GM19035 (cell line): ENCODE measurements around the gene SLC13A1.
"Not testable (repeated sequence)": the region's sequence is repeated elsewhere in the genome, so short reads cannot be mapped to it uniquely, and the experiment has no call there.

Source experiments
- ATAC-seq: cut with Tn5 transposase; IDR thresholded peaks from one replicate; pipeline ENCODE4 v1.9.1; 2021; ENCODE audit not compliant: unreplicated experiment

Gene SLC13A1

DNA sequence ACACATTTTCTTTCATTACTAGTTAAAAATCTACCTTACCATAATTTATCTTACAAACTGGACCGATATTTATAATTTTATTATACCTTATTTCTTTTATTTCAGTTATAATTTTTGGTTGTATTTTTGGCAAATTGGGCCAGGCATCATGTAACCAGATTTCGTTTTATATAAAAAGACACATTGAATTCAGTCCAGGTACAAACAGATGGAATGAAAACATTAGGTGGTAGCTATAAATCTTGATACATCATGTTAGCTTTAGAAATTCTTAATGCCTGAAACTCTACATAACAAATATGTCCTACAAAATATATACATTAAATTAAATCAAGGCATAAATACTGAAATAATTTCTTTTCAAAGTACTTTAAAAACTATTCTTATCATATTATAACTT, 73.1 kb downstream of the SLC13A1 start:
- no peak for ATAC-seq

DNA sequence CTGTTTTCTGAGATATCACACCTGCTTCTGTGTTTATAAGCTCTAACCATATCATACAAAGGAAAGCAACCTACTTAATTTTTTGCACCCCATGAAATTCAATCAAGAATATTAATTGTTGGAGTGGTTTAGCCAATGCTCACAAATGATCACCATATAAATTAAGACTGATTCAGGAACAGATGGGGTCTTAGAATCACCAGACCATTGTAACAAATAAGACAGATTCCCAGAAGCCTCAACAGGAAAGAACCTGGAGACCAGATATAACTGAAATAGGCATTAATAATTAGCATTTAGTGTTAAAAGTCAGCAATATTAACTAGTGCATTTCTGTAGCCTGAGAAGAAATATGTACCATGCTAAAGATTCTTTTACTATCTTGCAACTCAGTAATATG, 73.6 kb downstream of the SLC13A1 start:
- ATAC-seq, result no peak

DNA sequence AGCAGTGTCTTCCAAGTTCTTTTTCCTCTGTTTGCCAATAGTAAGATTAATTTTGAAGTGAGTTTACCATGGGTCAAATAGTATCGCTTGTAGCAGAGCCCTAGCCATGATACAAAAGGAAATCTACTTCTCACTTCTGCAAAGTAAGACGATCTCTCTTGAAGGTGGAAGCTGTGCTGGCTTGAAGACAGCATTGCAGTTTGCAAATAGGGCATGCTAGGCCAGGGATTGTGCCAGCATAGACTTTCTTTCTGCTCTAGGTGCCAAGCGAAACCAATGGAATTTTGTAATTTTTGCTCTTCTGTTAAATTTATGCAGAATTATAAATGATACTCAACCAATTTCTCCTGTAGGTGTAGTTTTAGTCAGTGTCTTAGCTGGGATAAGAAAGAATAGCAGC, 74.5 kb downstream of the SLC13A1 start:
- no peak for ATAC-seq

DNA sequence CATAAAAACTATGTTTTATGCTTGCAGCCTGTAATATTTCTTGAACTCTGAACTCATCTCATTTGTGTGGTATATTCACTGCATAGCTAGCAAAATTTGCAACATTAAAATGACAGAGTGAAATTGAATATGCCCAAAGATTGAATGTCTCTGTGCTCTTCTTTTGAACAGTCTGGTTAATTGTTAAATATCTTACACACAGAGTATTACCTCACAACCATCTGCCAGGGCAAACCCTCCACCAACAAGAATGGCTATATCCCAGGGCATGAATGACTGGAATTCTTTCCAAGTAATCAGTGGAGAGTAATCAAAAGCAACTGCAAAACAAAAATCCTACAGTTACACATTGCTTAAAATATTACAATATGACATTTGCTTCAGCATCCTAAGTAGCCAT, 76.9 kb downstream of the SLC13A1 start:
- ATAC-seq, result no peak

DNA sequence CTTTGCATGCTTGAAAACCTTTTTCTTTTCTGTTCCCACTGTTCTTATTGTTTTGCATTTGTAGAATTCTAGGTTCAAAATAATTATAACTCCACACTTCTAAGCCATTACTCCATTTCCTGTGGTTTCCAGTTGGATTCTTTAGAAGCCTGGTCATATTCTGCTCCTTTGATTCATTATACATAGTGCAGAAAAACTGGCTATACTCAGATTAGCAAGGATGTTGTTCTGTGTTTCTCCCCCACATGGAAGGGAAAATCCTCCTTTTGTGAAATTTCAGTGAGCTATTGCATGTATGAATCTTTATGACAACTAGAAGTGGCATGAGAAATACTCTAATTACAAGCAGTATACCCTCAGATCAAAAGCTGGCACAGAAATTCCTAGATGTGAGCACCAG, 79.5 kb downstream of the SLC13A1 start:
- ATAC-seq, result no peak

DNA sequence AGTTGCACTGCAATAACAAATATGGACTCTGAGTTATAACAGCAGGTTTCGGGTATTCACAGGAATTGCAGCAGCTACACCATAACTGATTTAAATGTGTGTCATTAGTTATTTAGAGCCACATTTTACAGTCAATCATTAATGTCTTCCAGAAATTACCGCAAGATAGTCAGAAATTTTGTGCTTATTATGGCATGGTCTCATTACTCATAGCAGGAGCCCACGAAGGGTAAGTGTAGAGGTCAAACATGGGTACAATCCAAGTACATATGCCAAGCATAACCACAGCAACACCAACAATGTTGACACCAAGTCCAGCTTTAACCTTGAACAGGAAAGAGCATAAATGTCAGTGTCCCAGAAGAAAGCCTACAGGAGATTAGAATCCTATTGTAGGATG, 84.4 kb downstream of the SLC13A1 start:
- no peak for ATAC-seq

DNA sequence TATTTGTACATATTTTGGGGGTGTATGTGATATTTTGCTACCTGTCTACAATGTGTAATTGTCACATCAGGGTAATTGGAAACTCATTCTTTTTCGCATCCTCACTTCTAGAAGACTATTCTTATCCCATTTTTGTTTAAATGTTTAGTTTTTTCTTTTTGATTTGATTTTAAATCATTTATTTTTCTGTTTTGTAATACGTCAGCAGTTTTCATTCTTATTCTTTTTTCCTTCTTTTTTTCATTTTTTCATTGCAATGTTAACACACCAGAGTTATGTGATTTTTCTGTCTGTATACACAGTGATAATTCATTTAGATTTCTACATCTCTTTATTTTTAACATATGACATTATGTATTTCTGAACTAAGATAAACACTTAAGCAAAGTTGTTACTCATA, 85.5 kb downstream of the SLC13A1 start:
- no peak for ATAC-seq

DNA sequence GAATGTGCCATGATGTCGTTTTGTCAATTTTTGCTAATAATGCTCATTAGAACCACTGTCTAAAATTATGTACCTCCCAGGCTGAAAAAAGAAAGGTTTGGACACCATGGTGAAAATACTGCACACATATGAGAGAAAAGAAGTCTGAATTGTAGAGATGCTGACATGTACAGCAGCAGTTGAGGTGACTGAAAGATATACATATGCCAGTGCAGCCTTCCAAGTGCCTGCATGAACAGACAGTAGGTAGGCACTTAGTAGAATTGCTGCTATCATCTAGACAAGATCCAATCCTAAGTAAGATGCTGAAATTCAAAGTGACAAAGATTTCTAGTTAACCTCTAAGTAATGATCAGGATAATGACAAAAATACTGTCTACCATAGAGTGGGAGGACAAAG, 86.9 kb downstream of the SLC13A1 start:
- ATAC-seq, result no peak

DNA sequence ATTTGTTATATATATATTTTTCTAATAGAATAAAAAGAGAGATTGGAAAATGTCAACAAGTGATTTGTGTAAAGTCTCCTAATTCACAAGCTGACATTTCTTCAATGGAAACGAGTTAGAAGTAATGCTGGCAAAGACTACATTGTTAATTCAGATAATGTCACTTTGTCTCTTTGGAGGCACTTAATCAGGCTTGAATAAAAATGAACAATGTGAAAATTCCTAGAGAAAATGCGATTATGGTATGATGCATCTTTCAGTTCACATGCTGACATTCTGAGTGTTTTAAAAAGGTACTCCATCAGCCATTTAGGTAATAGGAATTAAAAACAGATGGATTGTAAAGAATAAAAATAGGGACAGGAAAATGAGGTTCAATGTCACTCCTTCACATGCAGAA, 100.1 kb downstream of the SLC13A1 start:
- no peak for ATAC-seq

DNA sequence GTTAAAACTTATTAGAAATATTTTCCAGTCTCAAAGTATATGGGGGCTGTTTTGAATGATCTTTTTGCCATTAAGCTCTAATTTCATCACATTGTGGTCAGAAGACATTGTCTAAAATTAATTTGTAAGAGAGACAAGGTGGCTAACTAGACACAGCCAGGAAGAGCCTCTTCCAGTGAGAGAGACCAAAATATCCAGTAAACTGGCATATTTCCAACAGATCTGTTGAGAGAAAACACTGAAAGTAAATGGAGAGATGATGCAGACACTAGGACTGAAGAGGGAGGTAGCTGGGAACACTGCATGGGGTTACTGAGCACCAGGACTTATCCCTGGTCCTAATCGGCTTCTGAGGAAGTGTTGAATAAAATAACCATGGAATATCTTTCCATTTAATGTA, 102.8 kb downstream of the SLC13A1 start:
- ATAC-seq, result no peak

DNA sequence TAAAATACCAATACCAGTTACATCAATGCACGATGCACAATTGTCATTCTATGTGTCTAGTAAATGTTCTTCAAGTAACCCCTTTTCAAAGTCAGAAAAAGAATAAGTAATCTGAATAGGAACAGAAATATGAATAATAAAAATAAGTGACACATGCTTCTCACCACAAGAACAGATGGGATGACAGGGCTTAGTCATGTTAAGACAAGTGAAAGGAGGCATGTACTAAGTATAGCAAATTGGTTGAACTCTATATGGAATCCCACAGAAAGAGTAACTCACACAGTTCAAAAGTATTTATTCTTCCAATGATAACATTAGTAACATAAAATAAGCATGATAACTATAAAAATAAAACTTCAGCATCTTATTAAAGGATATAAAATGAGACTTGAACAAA, 103.3 kb downstream of the SLC13A1 start:
- ATAC-seq, result no peak

DNA sequence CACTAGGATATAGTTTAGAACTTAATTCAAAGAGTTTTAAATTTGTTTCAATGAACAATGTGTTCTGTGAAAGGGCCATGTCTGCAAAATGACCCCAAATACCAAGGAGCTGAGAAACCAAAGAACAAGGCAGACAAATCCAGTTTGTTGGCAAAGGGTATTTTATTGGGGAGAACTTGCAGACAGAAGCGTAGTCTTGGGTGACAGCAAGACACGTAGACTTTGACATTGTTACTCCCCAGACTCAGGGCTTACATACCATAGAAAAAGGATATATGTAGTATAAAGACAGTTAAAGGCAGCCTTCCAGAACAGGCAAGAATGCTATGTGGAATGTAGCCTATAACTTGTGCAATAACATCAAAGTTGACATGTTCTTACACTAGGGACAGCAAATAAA, 109.3 kb downstream of the SLC13A1 start:
- ATAC-seq, result no peak

DNA sequence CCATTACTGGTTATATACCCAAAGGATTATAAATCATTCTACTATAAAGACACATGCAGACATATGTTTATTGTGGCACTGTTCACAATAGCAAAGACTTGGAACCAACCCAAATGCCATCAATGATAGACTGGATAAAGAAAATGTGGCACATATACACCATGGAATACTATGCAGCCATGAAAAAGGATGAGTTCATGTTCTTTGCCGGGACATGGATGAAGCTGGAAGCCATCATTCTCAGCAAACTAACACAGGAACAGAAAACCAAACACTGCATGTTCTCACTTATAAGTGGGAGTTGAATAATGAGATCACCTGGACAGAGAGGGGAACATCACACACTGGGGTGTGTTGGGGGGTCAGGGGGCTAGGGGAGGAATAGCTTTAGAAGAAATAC, 112.9 kb downstream of the SLC13A1 start:
- not testable (repeated sequence) for ATAC-seq

DNA sequence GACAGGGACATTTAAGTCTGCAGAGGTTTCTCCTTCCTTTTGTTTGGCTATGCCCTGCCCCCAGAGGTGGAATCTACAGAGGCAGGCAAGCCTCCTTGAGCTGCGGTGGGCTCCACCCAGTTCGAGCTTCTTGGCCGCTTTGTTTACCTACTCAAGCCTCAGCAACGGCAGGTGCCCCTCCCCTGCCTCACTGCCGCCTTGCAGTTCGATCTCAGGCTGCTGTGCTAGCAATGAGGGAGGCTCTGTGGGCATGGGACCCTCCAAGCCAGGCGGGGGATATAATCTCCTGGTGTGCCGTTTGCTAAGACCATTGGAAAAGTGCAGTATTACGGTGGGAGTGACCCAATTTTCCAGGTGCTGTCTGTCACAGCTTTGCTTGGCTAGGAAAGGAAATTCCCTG, 114.9 kb downstream of the SLC13A1 start:
- ATAC-seq, result not testable (repeated sequence)

DNA sequence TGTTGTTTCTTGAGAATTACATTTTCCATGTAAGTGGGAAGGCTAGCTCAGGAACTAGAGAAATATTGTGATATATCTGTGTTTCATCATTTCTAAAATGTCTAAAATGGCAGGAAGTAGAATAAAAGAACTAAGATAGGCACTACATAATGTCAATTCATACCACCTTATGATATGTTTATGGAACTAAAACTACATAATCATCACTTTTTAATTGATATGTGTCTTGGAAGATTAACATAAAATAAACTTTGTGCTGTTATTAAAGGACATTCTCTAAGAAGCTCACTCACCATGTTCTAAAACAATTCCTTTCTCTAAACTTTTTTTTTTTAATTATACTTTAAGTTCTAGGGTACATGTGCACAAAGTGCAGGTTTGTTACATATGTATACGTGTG, 120.7 kb downstream of the SLC13A1 start:
- ATAC-seq, result no peak

DNA sequence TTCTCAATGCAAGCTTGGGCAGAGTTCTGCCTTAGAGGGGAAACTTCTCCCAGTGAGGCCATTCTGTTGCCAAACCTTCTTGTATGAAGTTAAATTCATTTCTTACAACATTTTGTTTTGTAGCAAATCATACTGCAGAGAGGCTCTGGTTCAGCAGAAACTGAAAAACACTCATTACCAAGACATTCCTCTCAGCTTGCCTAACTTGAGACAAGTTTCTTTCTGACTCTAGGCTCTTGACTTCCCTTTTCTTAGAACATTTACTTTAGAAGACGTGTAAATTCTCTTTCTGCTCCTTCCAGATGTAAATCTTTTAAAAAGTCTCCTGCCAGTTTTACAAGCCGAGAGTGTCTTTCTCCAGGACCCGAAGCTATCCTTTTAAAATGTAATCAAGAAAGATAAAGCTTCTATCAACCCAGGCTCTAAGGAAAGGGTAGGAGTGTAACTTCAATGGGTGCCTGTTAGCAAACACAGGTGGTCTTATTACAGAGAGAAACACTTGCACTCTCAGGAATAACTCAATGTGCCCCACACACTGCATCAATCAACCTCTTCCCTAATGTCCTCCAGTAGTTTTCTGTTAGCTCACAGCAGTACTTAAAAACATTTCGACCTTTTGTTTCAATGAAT, 123.8 kb downstream of the SLC13A1 start:
- ATAC-seq, result peak; percentile 57

DNA sequence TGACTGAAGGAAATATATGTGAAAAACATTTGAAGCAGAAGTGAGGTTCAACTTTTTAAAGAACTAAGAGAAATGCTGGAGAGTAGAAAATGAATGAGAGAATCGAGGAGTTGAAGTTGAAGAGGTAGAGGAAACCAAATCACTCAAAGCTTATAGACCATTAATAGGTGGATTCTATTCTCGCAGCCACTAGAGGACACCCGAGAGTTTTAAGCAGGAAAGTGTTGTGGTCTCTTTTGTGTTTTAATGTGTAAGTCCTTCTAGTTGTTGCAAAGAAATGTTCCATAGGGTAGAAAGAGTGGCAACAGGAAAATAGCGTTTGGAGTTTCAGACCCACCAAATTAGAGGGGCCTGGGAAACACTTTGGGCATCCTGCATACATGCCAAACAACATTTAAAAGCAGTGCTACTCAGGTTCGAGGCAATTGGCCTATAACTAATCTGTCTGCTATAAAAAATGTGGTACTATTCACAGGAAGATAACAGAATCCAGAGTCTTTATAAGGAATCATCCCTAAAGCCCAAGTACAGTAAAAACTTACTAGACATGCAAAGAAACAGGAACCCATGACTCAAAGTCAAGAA, 129.0 kb downstream of the SLC13A1 start:
- ATAC-seq, result peak; percentile 66

DNA sequence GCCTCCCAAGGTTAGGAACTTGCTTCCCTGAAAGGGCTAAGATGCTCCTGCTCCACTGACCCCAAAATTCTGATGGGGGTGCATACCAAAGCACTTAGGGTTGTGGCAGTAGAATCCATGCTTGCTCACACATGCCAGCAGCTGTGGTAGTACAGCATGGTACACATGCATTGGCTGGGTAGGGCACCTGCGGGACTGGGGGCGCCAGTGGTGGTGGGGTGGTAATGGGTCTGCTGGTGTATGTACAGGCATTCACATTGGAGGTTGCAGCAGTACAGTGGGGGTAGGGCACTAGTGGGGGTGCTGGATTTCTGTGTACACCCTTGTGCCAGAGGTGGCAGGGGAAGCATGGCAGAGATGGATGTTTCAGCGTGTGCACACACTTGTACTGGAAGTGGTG, 132.0 kb downstream of the SLC13A1 start:
- no peak for ATAC-seq
